Astrocyte of the cerebellum (primary cell): Measurements from ENCODE around the gene KRT7.

ENCODE experiments used
- DNase-seq: peaks from one replicate; pipeline ENCODE4 v3.0.0-alpha.2; 2011; ENCODE audit warnings: low read depth
- H3K4me3 ChIP-seq: 2 replicates; pipeline ENCODE4 v1.5.1; 2011; ENCODE audit warnings: mild to moderate bottlenecking, low read depth, low read length, moderate library complexity
- in situ Hi-C: cut with HindIII; loops from 2 replicates; pipeline ENCODE4 v1.10.0; 2017; ENCODE audit warnings: low sequenced_read_pairs
- TF ChIP-seq, protein P1 (sequence below): IDR thresholded peaks from 2 replicates; pipeline ENCODE4 v1.5.1; 2012; ENCODE audit warnings: low read length, low read depth, moderate library complexity, mild to moderate bottlenecking; ENCODE audit errors: missing control alignments

KRT7 gene

DNA sequence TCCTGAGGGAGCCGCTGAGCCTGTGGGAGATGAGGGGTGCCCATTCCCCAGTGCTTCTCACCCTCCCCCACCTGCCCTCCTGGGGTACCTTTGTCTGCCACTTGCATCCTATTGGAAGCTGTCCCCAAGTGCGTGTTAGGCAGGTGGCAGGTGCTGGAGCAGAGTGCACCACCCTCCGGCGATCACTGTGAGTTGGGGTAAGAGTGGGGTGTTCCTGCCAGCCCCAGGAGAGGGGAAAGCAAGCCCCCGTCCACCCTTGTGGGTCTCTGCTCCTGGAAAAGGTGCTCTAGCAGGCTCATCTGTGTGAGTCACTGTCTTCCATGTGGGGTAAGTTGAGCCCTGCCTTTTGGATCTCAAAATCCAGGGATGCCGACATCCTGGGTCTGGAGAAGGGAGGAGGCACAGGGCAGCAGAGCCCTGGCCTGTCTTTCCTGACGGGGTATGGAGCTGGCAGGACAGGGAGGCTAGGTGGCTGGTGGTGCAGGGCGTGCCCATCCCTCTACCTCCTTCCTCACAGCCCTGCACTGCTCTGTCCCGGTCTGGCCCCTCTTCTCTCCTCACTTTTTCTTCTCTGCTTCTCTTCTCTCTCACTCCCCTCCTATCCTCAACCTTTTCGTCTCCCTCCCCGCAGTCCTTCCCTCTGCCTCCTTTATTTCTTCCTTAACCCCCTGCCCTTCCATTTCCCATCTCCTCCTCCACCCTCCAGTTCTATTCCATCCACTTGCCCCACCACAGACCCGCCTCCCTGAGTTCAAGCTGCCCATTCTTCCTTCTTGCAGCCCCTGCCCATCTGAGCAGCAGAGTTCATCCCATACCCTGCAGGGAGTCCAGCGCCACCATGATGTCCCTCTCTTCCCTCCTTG lies 20.1 kb upstream of the KRT7 start:
- in situ Hi-C loops = loop anchor here (5.0 kb wide), 1 partner anchor 69 kb away; no protein-coding TSS in a partner anchor
- DNase-seq = no peak
- no peak overlapping the region for H3K4me3 ChIP-seq

DNA sequence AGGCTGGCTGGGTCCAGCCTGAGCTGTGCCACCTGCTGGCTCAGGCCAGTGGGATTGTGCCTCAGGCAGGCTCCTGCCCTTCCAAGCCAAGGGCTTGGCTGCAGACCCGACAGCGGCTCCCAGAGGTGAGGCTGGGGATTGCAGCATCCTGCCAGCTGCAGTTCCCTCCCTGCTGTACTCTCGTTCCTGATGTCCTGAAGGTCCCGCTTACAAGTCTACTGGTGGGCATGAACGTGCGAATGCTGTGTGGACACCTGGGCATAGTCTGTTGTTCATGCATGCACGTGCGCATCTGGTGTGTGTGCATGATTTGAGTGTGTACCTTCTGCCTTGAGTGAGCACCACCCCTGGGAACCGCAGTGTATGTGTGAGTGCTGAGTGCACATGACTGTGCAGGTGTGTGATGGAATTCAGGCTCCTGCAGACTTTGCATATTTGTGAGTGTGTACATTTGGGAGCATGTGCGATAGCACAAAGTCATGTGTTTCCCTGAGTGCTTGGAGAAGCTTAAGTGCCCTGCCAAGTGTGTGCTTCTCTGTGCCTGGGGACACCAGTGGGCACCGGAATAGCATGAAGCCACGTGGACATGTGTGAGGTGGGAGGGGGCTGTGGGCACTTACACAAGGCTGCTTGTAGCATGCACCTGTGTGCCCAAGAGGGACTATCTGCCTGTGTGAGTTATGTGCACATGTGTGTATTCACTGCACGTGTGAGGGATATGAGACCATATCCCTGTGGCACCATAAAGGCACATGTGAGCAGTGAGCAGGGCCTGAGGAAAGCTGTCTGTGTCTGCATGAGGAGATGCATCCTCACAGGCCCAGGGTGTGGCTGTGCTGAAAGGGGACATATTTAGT lies 19.3 kb upstream of the KRT7 start:
- H3K4me3 ChIP-seq = no peak overlapping the region
- peak; percentile 42 for DNase-seq
- in situ Hi-C loops = loop anchor here (5.0 kb wide), 1 partner anchor 69 kb away; no protein-coding TSS in a partner anchor
- TF ChIP-seq, protein P1, sequence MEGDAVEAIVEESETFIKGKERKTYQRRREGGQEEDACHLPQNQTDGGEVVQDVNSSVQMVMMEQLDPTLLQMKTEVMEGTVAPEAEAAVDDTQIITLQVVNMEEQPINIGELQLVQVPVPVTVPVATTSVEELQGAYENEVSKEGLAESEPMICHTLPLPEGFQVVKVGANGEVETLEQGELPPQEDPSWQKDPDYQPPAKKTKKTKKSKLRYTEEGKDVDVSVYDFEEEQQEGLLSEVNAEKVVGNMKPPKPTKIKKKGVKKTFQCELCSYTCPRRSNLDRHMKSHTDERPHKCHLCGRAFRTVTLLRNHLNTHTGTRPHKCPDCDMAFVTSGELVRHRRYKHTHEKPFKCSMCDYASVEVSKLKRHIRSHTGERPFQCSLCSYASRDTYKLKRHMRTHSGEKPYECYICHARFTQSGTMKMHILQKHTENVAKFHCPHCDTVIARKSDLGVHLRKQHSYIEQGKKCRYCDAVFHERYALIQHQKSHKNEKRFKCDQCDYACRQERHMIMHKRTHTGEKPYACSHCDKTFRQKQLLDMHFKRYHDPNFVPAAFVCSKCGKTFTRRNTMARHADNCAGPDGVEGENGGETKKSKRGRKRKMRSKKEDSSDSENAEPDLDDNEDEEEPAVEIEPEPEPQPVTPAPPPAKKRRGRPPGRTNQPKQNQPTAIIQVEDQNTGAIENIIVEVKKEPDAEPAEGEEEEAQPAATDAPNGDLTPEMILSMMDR = peak; percentile 99

More for the DNA sequence above, 20.1 kb upstream of the KRT7 start:
- TF ChIP-seq, protein P1 = no peak

GRCh38 chr12:52214421-52214802 lies 18.6 kb upstream of the KRT7 start:
- no peak overlapping the region for H3K4me3 ChIP-seq
- TF ChIP-seq, protein P1 = peak; percentile 54
- no peak for DNase-seq
- in situ Hi-C loops = loop anchor here (5.0 kb wide), 1 partner anchor 68 kb away; no protein-coding TSS in a partner anchor

DNA sequence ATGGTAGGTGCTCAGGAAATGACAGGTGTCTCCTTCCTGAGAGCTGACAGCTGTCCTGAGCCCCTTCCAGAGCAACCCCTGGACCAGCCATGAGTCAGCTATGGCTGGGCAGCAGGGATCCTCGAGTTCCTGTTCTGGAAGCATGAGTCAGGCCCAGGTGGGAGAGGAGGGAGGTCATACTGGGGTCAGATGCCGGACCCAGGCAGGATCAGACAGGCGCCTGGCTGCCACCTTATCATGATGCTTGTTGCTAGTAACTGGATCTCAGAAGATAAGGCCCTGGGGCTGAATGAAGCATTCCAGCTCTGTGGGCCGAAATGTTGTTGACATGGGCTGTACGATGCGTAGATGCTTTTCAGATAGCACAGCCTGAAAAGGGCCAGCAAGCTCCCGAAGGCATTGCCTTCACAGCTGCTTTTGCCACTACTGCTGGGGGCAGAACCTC lies 17.4 kb upstream of the KRT7 start:
- no peak for DNase-seq
- TF ChIP-seq, protein P1 = no peak
- in situ Hi-C loops = no loop called here
- no peak overlapping the region for H3K4me3 ChIP-seq

- no peak for DNase-seq
- TF ChIP-seq, protein P1 = no peak
- no peak overlapping the region for H3K4me3 ChIP-seq
- in situ Hi-C loops = no loop called here
Observed at GRCh38 chr12:52216100-52216499, 16.9 kb upstream of the KRT7 start.

- no peak for DNase-seq
- in situ Hi-C loops = no loop called here
- no peak overlapping the region for H3K4me3 ChIP-seq
- TF ChIP-seq, protein P1 = no peak
Observed at GRCh38 chr12:52216807-52217206, 16.2 kb upstream of the KRT7 start.
